Kidney (tissue), 14 donors: ENCODE measurements around the gene CIT. TPM values are rescaled to one million over a fixed set of nuclear protein-coding genes. Genes with fewer than 3 reads are reported as not detected.
"Not testable (repeated sequence)": the region's sequence is repeated elsewhere in the genome, so short reads cannot be mapped to it uniquely, and the experiment has no call there.

Experiments
- DNase-seq, 5 donors: peaks; one replicate each; pipeline ENCODE4 v3.0.0-alpha.2; 2013 to 2020
- FAIRE-seq: peaks from 2 replicates; lab custom pipeline; 2012; peaks lifted over from hg19 to GRCh38; lab: Jason Lieb, UNC
- H3K27ac ChIP-seq, 2 donors: one replicate each; pipeline ENCODE4 v1.7.0; 2013; ENCODE audit warnings: low read depth in 2 of 2, low read length in 2 of 2, inconsistent platforms in 1 of 2
- H3K27me3 ChIP-seq: one replicate; pipeline ENCODE4 v1.7.1; 2013; ENCODE audit warnings: low read length, inconsistent platforms; ENCODE audit not compliant: control insufficient read depth, insufficient read depth
- H3K36me3 ChIP-seq, 3 donors: one replicate each; pipeline versions ENCODE4 v1.7.0 to v1.7.1; 2013; ENCODE audit warnings: low read length in 3 of 3, control low read depth in 1 of 3, inconsistent platforms in 1 of 3; ENCODE audit not compliant: insufficient read depth in 3 of 3, control insufficient read depth in 2 of 3
- H3K4me1 ChIP-seq, 3 donors: one replicate each; pipeline versions ENCODE4 v1.7.0 to v1.7.1; 2013; ENCODE audit warnings: low read length in 3 of 3, inconsistent platforms in 1 of 3, low read depth in 1 of 3; ENCODE audit not compliant: control insufficient read depth in 2 of 3, insufficient read depth in 2 of 3
- H3K4me3 ChIP-seq, 3 donors: one replicate each; pipeline versions ENCODE4 v1.7.0 to v1.8.1; 2013; ENCODE audit warnings: low read length in 3 of 3, control low read depth in 1 of 3, inconsistent platforms in 1 of 3
- H3K9ac ChIP-seq, 3 donors: one replicate each; pipeline versions ENCODE4 v1.7.0 to v1.7.1; 2013; ENCODE audit warnings: low read length in 3 of 3, control low read depth in 1 of 3, inconsistent platforms in 1 of 3
- H3K9me3 ChIP-seq, 3 donors: one replicate each; pipeline versions ENCODE4 v1.7.0 to v1.7.1; 2013; ENCODE audit warnings: low read length in 3 of 3, control low read depth in 1 of 3, inconsistent platforms in 1 of 3; ENCODE audit not compliant: control insufficient read depth in 2 of 3, insufficient read depth in 1 of 3
- CTCF ChIP-seq: IDR thresholded peaks from 3 replicates; pipeline ENCODE4 v1.5.1; 2012; ENCODE audit warnings: mild to moderate bottlenecking, moderate library complexity, borderline replicate concordance; ENCODE audit not compliant: insufficient read depth; ENCODE audit errors: extremely low read depth
- intact Hi-C: fragments of 100-400 bp; cut with DNase I; formaldehyde crosslinking; loops from one replicate; pipeline ENCODE4 v1.11.1; 2022
- polyA plus RNA-seq: library from polyadenylated mRNA; stranded (reverse); fragments of 350-450 nt; fragmentation: Illumina TruSeq; extraction: RNeasy Lipid Tissue Mini Kit (QIAGEN cat#74804); gene quantifications from one replicate; pipeline ENCODE4 v1.2.3, GENCODE V29; 2014; ENCODE audit warnings: low read depth, low replicate concordance; ENCODE audit not compliant: insufficient read depth
- total RNA-seq: library from RNA; stranded (reverse); fragmentation: NEBNext Ultra II Directional; extraction: Animal tissue kit (Norgen Biotek cat#: 25700); gene quantifications from one replicate; pipeline ENCODE4 v1.2.1, GENCODE V29; 2021
- donor health status: control.
- donor health status: control.
- donor health status: control.
- donor health status: control.
- donor health status: control.
- donor health status: DM: yes; HTN: yes; CAD: no.
- donor health status: Normal renal cell carcinoma (clear cell type).

The CIT gene
- total and polyA plus RNA-seq, 2 donors from 2014 or later = 3.0 to 81.6 TPM

GRCh38 chr12:119711693-119712092 is 165.4 kb downstream of the CIT start:
- TF ChIP-seq CTCF = no peak
- Histone ChIP-seq H3K27ac (peak overlapping the region; percentile 90 to 97), H3K9me3 (peaks cover 0 to 4% (median 0%) of the 10 kb centered on the region in 3 donors), H3K4me1 (peaks cover 12 to 64% (median 30%) of the 10 kb centered on the region in 3 donors), H3K36me3 (peaks cover 0 to 17% (median 0%) of the 10 kb centered on the region in 3 donors), H3K9ac (peak overlapping the region in 1 of 3 donors; percentile 65), H3K27me3 (no peaks in the 10 kb centered on the region), H3K4me3 (no peak overlapping the region)
- DNase-seq (no peak), FAIRE-seq (no peak)
- intact Hi-C loops = no loop called here

- Histone ChIP-seq H3K9me3 (peaks cover 0 to 4% (median 0%) of the 10 kb centered on the region in 3 donors), H3K27ac (peak overlapping the region; percentile 90 to 97), H3K27me3 (no peaks in the 10 kb centered on the region), H3K4me3 (peak overlapping the region in 1 of 3 donors; percentile 19), H3K9ac (peak overlapping the region in 1 of 3 donors; percentile 65), H3K4me1 (peaks cover 8 to 58% (median 29%) of the 10 kb centered on the region in 3 donors), H3K36me3 (peaks cover 0 to 17% (median 0%) of the 10 kb centered on the region in 3 donors)
- FAIRE-seq = no peak
- intact Hi-C loops = no loop called here
- no peak for TF ChIP-seq CTCF
- DNase-seq = peak in 3 of 5 donors; percentile 39 to 62 (median 54)
These were observed 166.1 kb downstream of the CIT start for GRCh38 chr12:119710965-119711551.

- H3K27me3 ChIP-seq = no peaks in the 10 kb centered on the region
- DNase-seq = peak; percentile 83 to 92 (median 90)
- peaks cover 0 to 17% (median 0%) of the 10 kb centered on the region in 3 donors for H3K36me3 ChIP-seq
- H3K9me3 ChIP-seq = peaks cover 0 to 4% (median 0%) of the 10 kb centered on the region in 3 donors
- H3K4me1 ChIP-seq = peaks cover 8 to 52% (median 24%) of the 10 kb centered on the region in 3 donors
- FAIRE-seq = peak; percentile 38
- peak overlapping the region; percentile 90 to 97 for H3K27ac ChIP-seq
- H3K9ac ChIP-seq = peak overlapping the region in 1 of 3 donors; percentile 65
- no peak for TF ChIP-seq CTCF
- peak overlapping the region in 1 of 3 donors; percentile 19 for H3K4me3 ChIP-seq
- intact Hi-C loops = no loop called here
These were observed 166.7 kb downstream of the CIT start for GRCh38 chr12:119710374-119710964.

GRCh38 chr12:119706427-119706826 is 170.7 kb downstream of the CIT start:
- Histone ChIP-seq H3K36me3 (peaks cover 0 to 12% (median 0%) of the 10 kb centered on the region in 3 donors), H3K4me1 (peaks cover 8 to 33% (median 27%) of the 10 kb centered on the region in 3 donors)
- H3K4me3 ChIP-seq, FAIRE-seq, H3K27me3 ChIP-seq, H3K9ac ChIP-seq, H3K27ac ChIP-seq, H3K9me3 ChIP-seq, intact Hi-C loops, DNase-seq: not testable (repeated sequence)
